ENCODE measurements around the gene LYRM4. TPM values are rescaled to one million over a fixed set of nuclear protein-coding genes. Genes with fewer than 3 reads are reported as not detected.

The LYRM4 gene
- polyA plus RNA-seq, 1 donor from 2014 or later = 29.3 TPM

GRCh38 chr6:5072440-5072839 lies 188.3 kb downstream of the LYRM4 start:
- H3K36me3 ChIP-seq (ENCODE audit: insufficient read depth, low read length) = no peaks in the 10 kb centered on the region
- no peak overlapping the region for H3K9ac ChIP-seq (ENCODE audit: low read length)
- H3F3A ChIP-seq (ENCODE audit: insufficient read depth, low read length, poor library complexity, severe bottlenecking) = no peaks in the 10 kb centered on the region
- TF ChIP-seq TAF1 (IDR thresholded peaks at IDR 0.05; ENCODE audit: low read depth) (no peak), REST (IDR thresholded peaks at IDR 0.05; ENCODE audit: borderline replicate concordance) (no peak)
- H2AFZ ChIP-seq (ENCODE audit: low read depth, low read length) = no peak overlapping the region
- no peaks in the 10 kb centered on the region for H3K9me2 ChIP-seq (ENCODE audit: insufficient read depth, low read length)
- no peaks in the 10 kb centered on the region for H3K79me2 ChIP-seq (replicated peaks; ENCODE audit: insufficient read depth, low read length)
- H3K27me3 ChIP-seq (ENCODE audit: insufficient read depth, low read depth, low read length) = no peaks in the 10 kb centered on the region
- H3K9me3 ChIP-seq (ENCODE audit: low read length) = no peaks in the 10 kb centered on the region
- H4K20me1 ChIP-seq (ENCODE audit: insufficient read depth) = no peaks in the 10 kb centered on the region
- no peak overlapping the region for H3K4me3 ChIP-seq (ENCODE audit: low read length)
- H3K4me2 ChIP-seq (ENCODE audit: low read length) = no peak overlapping the region
- H3K27ac ChIP-seq (ENCODE audit: low read length) = no peak overlapping the region

GRCh38 chr6:5071216-5071615 lies 189.5 kb downstream of the LYRM4 start:
- Histone ChIP-seq H2AFZ (ENCODE audit: low read depth, low read length) (no peak overlapping the region), H3K4me3 (ENCODE audit: low read length) (no peak overlapping the region), H3K27ac (ENCODE audit: low read length) (no peak overlapping the region), H3K36me3 (ENCODE audit: insufficient read depth, low read length) (no peaks in the 10 kb centered on the region), H3F3A (ENCODE audit: insufficient read depth, low read length, poor library complexity, severe bottlenecking) (no peaks in the 10 kb centered on the region), H3K9me2 (ENCODE audit: insufficient read depth, low read length) (no peaks in the 10 kb centered on the region), H3K9ac (ENCODE audit: low read length) (no peak overlapping the region), H3K9me3 (ENCODE audit: low read length) (no peaks in the 10 kb centered on the region), H3K4me2 (ENCODE audit: low read length) (no peak overlapping the region), H3K79me2 (replicated peaks; ENCODE audit: insufficient read depth, low read length) (no peaks in the 10 kb centered on the region), H4K20me1 (ENCODE audit: insufficient read depth) (no peaks in the 10 kb centered on the region), H3K27me3 (ENCODE audit: insufficient read depth, low read depth, low read length) (no peaks in the 10 kb centered on the region)
- no peak for TF ChIP-seq REST (IDR thresholded peaks at IDR 0.05; ENCODE audit: borderline replicate concordance)
- no peak for TF ChIP-seq TAF1 (IDR thresholded peaks at IDR 0.05; ENCODE audit: low read depth)
- no peak for TF ChIP-seq RAD21 (conservative IDR thresholded peaks at IDR 0.05)
- no peak for TF ChIP-seq EZH2 (IDR thresholded peaks at IDR 0.05; ENCODE audit: borderline replicate concordance, insufficient read depth, low read length, poor library complexity, severe bottlenecking)
- no peak for TF ChIP-seq SMC3 (conservative IDR thresholded peaks at IDR 0.05; ENCODE audit: poor library complexity)
- no peak for TF ChIP-seq EP300 (conservative IDR thresholded peaks at IDR 0.05; ENCODE audit: poor library complexity, severe bottlenecking)
- TF ChIP-seq CTCF (IDR thresholded peaks at IDR 0.05; ENCODE audit: poor library complexity, severe bottlenecking) = no peak
- no peak for TF ChIP-seq MXI1 (conservative IDR thresholded peaks at IDR 0.05; ENCODE audit: poor library complexity, severe bottlenecking)
- TF ChIP-seq POLR2AphosphoS5 (IDR thresholded peaks at IDR 0.05) = no peak

Measured in neural cell (in vitro differentiated cells).